Hematopoietic multipotent progenitor cell treated with erythropoietin and hydrocortisone succinate and interleukin-3 and kit ligand, for 15 days (in vitro differentiated cells): ENCODE results near the gene PLEKHJ1.
A peak's percentile ranks its signal among the peaks of the same experiment; 100 is the strongest.

Source experiments
- DNase-seq: peaks from one replicate; pipeline ENCODE4 v3.0.0-alpha.2; 2015; ENCODE audit warnings: low spot score

PLEKHJ1 gene

DNA sequence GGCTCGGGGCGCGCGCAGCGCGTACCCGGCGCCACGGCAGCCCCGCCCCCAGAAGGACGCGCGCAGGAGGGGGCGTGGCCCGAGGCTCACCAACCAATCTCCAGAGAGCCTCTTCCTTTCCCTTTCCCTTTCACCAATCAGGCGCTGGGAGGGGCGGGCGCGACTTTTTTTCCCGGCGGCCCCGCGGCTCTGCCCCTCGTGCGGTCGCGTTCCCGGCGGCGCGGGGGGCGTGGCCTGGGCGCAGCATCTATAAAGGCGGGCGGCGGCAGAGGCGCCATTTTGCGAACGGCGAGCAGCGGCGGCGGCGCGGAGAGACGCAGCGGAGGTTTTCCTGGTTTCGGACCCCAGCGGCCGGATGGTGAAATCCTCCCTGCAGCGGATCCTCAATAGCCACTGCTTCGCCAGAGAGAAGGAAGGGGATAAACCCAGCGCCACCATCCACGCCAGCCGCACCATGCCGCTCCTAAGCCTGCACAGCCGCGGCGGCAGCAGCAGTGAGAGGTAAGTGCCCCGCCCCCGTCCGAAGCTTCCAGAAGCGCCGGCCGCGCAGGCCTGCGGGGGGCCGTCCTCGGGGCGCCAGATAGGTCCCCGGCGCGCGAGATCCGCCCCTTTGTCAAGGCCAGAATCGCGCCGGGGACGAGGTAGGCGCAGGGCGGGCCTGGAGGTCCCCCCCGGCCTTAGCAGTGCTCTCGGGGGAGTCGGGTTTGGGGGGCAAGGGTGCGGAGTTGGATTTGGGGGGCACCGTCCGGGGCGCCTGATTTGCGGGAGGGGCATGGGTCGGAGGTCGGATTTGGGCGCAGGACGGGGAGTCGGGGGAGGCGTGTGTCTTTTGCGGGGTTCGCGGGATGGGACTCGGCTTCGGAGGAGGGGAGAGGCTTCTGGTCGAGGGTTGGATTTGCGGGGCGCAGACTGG, 33.4 kb upstream of the PLEKHJ1 start:
- peak; percentile 97 for DNase-seq

GRCh38 chr19:2268861-2269243, 32.7 kb upstream of the PLEKHJ1 start:
- no peak for DNase-seq

- no peak for DNase-seq
Observed at GRCh38 chr19:2268480-2268830, 32.3 kb upstream of the PLEKHJ1 start.

DNA sequence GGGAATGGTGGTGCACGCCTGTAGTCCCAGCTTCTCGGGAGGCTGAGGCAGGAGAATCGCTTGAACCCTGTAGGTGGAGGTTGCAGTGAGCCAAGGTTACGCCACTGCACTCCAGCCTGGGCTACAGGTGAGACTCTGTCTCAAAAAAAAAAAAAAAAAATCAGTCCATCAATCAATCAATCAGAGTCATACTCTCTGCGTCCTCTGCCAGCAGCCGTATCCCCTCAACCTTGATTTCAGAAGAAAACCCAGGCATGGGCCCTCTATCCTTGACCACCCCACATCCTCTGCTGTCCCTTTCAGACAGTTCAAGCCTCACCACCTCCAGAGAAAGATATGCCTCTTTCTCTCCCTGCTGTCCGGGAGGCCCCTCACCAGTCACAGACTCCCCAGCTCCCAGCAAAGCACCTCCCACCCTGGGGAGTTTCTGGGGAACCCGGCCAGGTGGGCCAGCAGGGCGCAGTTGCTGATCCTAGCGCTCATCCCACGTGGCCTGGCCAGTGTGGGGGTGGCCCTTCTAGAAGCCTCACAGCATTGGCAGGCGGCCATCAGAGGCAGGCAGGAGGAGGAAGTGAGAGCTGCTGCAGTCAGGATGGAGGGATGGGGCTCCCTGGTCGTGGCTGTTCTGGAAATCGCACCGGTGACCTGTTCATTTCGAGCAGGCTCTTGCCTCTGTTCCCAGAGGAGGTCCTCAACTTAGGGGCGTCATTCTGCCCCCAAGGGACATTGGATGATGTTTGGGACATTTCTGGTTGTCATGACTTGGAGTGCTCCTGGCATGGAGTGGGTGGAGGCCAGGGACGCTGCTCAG, 30.3 kb upstream of the PLEKHJ1 start:
- DNase-seq = peak; percentile 82

- DNase-seq = peak; percentile 60
Observed at GRCh38 chr19:2261438-2262172, 25.5 kb upstream of the PLEKHJ1 start.

- no peak for DNase-seq
Observed at GRCh38 chr19:2260341-2260805, 24.2 kb upstream of the PLEKHJ1 start.

GRCh38 chr19:2259336-2259735, 23.2 kb upstream of the PLEKHJ1 start:
- no peak for DNase-seq

DNA sequence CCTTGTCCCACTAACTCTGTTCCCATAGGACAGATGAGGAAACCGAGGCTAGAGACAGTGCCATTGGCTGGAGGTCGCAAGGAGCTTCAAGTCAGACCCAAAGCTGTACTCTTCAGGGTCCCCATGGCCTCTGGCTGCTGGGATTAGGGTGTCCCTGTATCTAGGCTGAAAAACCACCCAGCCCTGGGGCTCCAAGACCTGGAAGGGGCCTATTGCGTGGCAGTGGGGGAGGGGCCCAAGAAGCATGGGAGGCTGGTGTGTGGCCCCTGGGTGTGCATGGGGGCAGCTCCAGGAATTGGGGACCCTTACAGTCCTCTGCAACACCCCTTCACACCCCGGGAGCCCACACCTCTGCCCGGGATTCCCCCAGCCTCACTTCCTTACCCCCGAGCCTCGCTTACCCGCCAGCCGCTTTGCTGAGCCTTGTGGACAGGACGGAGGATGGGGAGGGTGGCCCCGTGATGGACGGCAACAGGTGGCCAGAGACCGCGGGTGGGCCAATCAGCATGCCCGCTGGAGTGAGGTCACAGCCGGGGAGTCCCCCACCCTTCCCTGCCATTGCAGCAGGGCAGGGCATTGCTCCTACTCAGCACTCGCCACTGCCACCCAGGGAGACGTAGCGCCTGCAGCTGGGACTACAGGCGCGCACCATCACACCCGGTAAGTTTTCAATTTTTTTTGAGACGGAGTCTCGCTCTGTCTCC, 20.0 kb upstream of the PLEKHJ1 start, which contains the start of gene JSRP1:
JSRP1 (minus strand) TSS at position 436 of the 704 bp plus-strand sequence. CDS start 1,103 bp downstream, outside the sequence.
- DNase-seq = no peak

DNA sequence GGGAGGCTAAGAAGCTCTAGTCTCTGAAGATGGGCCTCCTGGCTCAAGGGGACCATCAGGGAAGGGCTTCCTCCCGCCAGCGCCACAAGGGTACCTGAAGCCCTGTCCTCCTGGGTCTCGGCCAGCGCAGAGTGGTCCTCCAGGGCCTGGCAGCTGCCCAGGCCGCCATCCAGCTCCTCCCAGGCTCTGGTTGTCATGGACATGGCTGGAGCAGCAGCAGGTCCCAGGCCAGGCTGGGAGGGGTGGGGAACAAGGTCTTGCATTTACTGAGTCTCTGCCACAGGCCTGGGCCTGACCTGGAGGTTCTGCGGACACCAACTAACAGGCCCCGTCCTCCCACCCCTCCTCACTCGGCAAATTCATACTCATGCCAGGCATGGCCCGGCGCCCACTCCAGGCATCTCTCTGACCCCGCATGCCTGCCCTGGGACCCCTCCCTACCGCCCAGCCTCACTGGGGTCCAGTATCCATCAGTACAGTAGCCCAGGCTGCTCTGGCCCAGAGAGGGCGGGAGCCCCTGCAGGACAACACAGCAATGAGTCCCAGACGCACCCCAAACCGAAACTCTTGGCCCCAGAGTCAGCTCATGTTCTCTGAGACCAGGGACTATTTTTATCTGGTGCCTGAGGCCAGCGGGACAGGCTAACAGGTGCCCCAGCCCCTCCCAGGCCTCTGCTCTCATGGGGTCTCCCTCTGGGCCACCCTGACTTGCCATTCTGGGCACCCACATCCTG, 19.1 kb upstream of the PLEKHJ1 start:
- DNase-seq = no peak

DNA sequence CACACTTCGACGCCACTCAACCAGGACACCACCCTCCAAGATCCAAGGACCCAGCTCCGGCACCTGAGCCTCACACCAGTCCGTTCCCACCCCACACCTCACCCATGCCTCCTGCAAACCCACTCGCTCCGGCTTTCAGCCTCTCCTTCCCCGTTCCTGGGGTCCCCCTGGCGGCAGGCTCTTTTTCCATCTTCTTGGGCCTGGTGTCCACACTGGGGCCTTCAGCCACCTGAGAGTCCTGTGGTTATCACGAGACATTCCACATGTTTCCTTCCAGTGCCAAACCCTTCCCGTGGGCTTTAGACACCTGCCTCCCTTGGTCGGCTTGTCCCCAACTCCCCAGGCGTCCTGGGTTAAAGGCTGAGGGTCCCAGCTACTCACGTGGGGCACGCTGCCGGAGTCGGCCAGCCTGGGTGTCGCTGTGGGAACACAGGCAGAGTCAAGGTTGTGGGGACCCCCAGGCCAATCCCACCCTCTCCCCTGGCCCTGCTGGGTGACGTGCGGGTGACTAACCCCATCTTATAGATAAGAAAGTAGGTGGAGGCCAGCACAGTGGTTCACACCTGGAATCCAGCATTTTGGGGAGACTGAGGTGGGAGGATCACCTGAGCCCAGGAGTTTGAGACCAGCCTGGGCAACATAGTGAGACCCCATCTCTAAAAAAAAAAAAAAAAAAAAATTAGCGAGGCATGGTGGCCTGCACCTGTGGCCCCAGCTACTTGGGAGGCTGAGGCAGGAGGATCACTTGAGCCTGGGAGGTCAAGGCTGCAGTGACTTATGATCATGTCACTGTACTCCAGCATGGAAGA, 18.1 kb upstream of the PLEKHJ1 start:
- no peak for DNase-seq

DNA sequence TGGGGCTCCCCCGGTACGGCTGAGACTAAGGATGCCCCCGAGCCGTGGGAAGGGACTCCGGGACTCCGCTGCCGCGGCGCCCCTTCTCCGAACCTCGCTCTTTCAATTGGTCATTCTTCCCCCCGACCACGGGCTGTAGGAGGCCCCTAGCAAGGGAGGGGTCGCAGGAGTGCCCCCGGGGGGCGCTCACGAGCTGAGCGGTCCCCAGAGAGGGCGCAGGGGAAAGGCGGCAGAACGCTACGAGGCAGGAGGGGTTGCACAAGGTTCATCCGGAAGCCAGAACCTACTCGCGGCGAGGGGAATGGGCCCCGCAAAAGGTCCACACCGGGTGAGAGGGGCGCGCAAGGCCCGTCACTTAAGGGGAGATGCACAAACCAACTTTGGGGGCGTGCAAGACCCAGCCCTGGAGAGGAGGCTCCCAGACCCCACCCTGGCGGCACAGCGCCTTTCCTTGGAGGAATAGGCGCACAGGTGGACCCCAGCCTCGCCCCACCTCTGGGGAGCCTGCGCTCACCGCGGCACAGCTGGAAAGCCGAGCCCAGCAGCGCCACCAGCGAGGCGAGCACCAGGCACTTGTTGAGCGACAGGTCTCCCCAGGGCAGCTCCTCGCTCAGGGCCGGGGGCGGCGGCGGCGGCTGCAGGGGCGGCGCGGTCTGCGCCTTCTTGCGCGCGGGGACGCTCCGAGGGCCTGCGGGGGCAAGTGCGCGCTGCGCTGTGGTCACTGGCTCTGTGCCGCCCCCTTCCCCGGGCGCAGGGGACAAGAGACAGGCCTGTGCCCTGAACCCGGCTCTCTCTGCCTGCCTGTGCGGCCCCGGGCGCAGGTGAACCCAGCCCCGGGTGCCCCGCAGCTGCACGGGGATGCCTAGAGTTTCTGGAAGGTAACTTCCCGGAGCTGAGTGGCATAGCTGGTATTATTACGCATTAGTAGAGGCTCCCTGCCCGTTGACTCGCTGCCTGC, 17.3 kb upstream of the PLEKHJ1 start:
- DNase-seq = no peak

DNA sequence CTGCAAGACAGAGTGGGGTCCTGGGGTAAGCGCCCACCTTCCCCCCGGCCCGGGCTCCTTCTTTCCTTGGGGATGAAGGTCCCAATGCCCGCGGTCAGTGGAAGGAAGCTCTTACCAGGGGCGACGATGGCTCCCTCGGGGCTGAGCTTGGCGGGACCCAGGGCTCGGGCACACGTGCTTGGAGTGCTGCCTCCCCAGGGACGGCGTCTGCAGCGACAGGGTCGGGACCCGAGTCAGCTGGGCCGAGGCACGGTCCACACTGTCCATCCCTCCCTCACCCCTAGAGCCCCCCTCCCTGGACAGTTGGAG, 16.6 kb upstream of the PLEKHJ1 start:
- no peak for DNase-seq

GRCh38 chr19:2252055-2252796, 16.1 kb upstream of the PLEKHJ1 start:
- no peak for DNase-seq

- no peak for DNase-seq
Observed at GRCh38 chr19:2251106-2252054, 15.3 kb upstream of the PLEKHJ1 start.

- DNase-seq = no peak
Observed at GRCh38 chr19:2250766-2251105, 14.6 kb upstream of the PLEKHJ1 start.

- DNase-seq = no peak
Observed at GRCh38 chr19:2249880-2250765, 14.0 kb upstream of the PLEKHJ1 start.
